ENCODE data around the gene MEIOSIN.
"Not testable (repeated sequence)": the region's sequence is repeated elsewhere in the genome, so short reads cannot be mapped to it uniquely, and the experiment has no call there.

The MEIOSIN gene

DNA sequence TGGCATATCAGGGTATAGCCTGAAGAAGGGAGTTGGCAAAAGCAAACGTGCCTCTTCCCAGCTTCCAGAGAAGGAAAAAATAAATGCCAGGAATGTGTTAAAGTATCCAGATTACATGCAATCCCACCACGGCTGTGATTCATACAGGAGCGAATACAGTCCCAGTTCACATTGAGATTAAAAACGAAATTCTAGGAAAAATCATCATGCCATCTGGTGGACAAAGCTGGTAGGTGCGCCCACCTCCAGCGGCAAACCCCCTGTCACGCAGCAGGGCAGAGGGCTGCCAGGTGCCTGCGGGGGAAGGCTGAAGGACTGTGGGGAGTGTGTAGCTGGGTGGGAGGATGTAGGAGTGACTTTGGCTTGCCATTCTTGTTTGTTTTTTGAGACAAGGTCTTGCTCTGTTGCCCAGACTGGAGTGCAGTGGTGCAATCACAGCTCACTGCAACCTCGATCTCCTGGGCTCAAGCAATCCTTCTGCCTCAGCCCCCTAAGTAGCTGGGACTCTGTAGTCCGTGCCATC lies 65.8 kb downstream of the MEIOSIN start:
- Histone ChIP-seq H3K9me3 (ENCODE audit: control insufficient read depth, low read length) (no peaks in the 10 kb centered on the region), H3K4me1 (ENCODE audit: control insufficient read depth, insufficient read depth, low read length) (peaks cover 12% of the 10 kb centered on the region), H3K4me3 (ENCODE audit: low read length) (no peak overlapping the region), H3K36me3 (ENCODE audit: control insufficient read depth, insufficient read depth, low read length, severe bottlenecking) (no peaks in the 10 kb centered on the region), H3K27me3 (replicated peaks; ENCODE audit: control insufficient read depth, insufficient read depth, low read length) (no peaks in the 10 kb centered on the region), H3K9ac (ENCODE audit: low read length) (peak overlapping the region; percentile 1)
- peak; percentile 92 for DNase-seq (ENCODE audit: low read depth)

DNA sequence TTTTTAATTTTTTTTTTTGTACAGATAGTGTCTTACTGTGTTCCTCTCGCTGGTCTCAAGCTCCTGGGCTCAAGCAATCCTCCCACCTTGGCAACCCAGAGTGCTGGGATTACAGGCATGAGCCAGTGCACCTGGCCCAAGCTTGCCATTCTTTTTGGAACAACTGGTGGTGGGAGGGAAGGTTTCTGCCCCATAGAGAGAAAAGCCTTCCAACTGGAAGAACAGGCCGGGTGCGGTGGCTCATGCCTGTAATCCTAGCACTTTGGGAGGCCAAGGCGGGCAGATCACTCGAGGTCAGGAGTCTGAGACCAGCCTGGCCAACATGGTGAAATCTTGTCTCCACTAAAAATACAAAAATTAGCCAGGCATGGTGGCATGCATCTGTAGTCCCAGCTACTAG lies 66.3 kb downstream of the MEIOSIN start:
- Histone ChIP-seq H3K4me1 (ENCODE audit: control insufficient read depth, insufficient read depth, low read length) (peaks cover 12% of the 10 kb centered on the region), H3K9ac (ENCODE audit: low read length) (peak overlapping the region; percentile 1)
- H3K4me3 ChIP-seq (ENCODE audit: low read length); H3K36me3 ChIP-seq (ENCODE audit: control insufficient read depth, insufficient read depth, low read length, severe bottlenecking); H3K9me3 ChIP-seq (ENCODE audit: control insufficient read depth, low read length); DNase-seq (ENCODE audit: low read depth); H3K27me3 ChIP-seq (replicated peaks; ENCODE audit: control insufficient read depth, insufficient read depth, low read length): not testable (repeated sequence)

DNA sequence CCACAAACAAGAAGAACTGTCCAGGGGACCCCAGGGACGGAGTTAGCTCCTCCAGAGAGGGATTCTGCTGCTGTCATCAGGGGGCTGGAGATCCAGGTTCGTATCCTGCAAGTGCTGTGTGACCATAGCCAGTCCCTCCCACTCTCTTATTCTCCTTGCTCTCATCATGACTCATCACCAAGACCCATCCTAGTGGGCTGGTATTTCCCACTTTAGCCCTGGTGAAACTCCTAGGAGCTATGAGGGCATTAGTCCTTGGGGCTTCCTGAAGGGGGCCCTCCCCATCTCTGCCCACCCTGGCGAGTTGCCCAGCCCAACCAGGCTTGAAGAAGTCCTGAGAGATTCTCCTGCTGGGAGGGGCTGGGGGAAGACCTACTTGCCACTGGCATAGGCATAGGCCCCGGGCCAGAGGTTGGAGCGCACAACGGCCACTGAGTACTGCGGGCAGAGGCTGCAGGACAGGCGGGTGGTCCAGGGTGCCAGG lies 66.9 kb downstream of the MEIOSIN start:
- Histone ChIP-seq H3K4me1 (ENCODE audit: control insufficient read depth, insufficient read depth, low read length) (peaks cover 12% of the 10 kb centered on the region), H3K4me3 (ENCODE audit: low read length) (no peak overlapping the region), H3K27me3 (replicated peaks; ENCODE audit: control insufficient read depth, insufficient read depth, low read length) (no peaks in the 10 kb centered on the region), H3K9ac (ENCODE audit: low read length) (no peak overlapping the region), H3K36me3 (ENCODE audit: control insufficient read depth, insufficient read depth, low read length, severe bottlenecking) (no peaks in the 10 kb centered on the region), H3K9me3 (ENCODE audit: control insufficient read depth, low read length) (no peaks in the 10 kb centered on the region)
- DNase-seq (ENCODE audit: low read depth), result peak; percentile 42

DNA sequence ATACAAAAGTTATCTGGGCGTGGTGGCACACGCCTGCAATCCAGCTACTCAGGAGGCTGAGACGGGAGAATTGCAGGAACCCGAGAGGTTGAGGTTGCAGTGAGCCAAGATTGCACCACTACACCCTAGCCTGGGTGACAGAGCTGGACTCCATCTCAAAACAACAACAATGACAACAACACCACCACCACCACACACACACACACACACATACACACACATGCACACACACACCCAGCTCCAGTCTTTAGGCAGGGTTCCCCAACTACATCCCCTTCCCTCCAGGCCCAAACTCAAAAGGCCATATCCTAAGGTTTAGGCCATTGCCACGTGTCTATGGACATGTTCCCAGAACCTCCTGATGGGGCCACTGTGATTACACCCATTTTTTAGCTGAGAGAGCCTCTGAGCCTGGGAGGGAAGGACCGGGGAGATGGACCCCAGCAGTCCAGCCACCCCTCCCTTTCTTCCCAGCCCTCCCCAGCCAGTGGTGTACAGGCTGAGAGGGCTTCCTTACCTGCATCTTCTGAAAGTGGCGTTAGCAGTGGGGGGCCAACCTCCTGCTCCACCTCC lies 68.5 kb downstream of the MEIOSIN start:
- H3K4me1 ChIP-seq (ENCODE audit: control insufficient read depth, insufficient read depth, low read length), result peaks cover 17% of the 10 kb centered on the region
- no peak for DNase-seq (ENCODE audit: low read depth)
- H3K27me3 ChIP-seq (replicated peaks; ENCODE audit: control insufficient read depth, insufficient read depth, low read length), result no peaks in the 10 kb centered on the region
- H3K9me3 ChIP-seq (ENCODE audit: control insufficient read depth, low read length), result peaks cover 2% of the 10 kb centered on the region
- H3K36me3 ChIP-seq (ENCODE audit: control insufficient read depth, insufficient read depth, low read length, severe bottlenecking), result no peaks in the 10 kb centered on the region
- H3K4me3 ChIP-seq (ENCODE audit: low read length), result no peak overlapping the region
- no peak overlapping the region for H3K9ac ChIP-seq (ENCODE audit: low read length)

DNA sequence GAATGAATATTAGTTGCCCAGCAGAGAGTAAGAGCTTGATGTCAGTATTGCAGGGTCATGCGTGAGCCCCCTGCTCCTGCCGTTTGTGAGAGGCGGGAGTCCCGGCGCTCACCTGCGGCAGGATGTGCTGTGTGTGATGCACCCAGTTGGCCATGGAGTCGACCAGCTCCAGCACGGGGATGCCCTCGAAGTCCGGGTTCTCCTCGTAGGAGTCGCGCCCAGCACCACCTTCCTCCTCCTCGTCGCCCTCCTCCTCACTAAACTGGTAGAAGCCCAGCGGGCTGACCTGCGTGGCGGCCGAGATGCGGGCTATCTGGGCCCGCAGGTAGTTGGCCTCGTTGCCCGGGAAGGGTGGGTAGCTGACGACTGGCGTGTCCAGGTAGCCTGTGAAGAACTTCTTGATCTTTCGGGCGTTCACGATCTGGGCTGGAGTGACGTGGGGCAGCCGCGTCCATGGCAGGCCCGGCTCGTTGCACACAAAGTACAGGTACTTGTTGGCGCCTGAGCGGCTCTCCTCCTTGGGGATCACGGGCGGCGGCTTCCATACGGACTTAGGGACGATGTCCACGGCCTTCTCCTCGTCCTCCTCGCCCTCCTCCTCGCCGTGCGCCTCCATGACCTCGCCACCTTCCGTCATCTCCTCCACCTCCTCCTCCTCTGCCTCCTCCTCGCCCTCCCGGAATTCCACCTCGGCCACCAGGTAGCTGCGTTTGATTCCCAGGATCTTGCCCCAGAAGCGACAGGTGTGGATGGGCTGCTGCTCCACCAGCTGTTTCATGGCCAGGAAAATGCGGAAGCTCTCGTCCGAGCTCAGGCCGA lies 71.1 kb downstream of the MEIOSIN start:
- peaks cover 16% of the 10 kb centered on the region for H3K4me1 ChIP-seq (ENCODE audit: control insufficient read depth, insufficient read depth, low read length)
- H3K4me3 ChIP-seq (ENCODE audit: low read length), result no peak overlapping the region
- DNase-seq (ENCODE audit: low read depth), result no peak
- H3K9me3 ChIP-seq (ENCODE audit: control insufficient read depth, low read length), result peaks cover 2% of the 10 kb centered on the region
- H3K36me3 ChIP-seq (ENCODE audit: control insufficient read depth, insufficient read depth, low read length, severe bottlenecking), result no peaks in the 10 kb centered on the region
- no peaks in the 10 kb centered on the region for H3K27me3 ChIP-seq (replicated peaks; ENCODE audit: control insufficient read depth, insufficient read depth, low read length)
- H3K9ac ChIP-seq (ENCODE audit: low read length), result no peak overlapping the region

DNA sequence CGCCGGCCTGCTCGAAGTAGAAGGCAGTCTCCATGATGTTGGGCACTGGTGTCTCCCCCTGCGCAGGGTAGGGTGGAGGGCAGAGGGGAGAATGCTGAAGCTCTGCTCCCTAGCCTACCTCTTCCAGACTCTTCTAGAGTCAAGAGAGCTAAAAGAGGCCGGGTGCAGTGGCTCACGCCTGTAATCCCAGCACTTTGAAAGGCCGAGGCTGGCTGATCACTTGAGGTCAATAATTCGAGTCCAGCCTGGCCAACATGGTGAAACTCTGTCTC lies 71.7 kb downstream of the MEIOSIN start:
- Histone ChIP-seq H3K4me1 (ENCODE audit: control insufficient read depth, insufficient read depth, low read length) (peaks cover 18% of the 10 kb centered on the region), H3K9ac (ENCODE audit: low read length) (no peak overlapping the region), H3K9me3 (ENCODE audit: control insufficient read depth, low read length) (peaks cover 2% of the 10 kb centered on the region), H3K4me3 (ENCODE audit: low read length) (no peak overlapping the region), H3K27me3 (replicated peaks; ENCODE audit: control insufficient read depth, insufficient read depth, low read length) (no peaks in the 10 kb centered on the region), H3K36me3 (ENCODE audit: control insufficient read depth, insufficient read depth, low read length, severe bottlenecking) (no peaks in the 10 kb centered on the region)
- no peak for DNase-seq (ENCODE audit: low read depth)

DNA sequence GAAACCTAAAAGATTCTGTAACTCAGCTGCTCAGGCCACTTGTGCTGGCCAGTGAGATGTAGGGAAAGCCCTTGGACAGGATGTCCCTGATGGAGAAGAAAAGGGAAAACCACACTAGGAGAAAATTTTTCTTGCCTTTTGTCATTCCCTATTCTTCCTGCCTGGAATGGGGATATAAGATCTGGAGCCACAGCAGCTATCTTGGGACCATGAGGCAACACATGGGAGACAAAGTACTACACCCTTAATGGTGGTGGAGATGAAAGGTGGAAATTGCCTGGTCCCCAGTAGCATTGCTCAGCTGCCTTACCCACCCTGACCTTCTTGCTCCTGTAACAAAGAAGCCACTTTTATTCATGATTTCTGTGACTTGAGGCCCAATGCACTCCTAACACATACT lies 72.5 kb downstream of the MEIOSIN start:
- no peak overlapping the region for H3K4me3 ChIP-seq (ENCODE audit: low read length)
- H3K36me3 ChIP-seq (ENCODE audit: control insufficient read depth, insufficient read depth, low read length, severe bottlenecking), result no peaks in the 10 kb centered on the region
- no peaks in the 10 kb centered on the region for H3K27me3 ChIP-seq (replicated peaks; ENCODE audit: control insufficient read depth, insufficient read depth, low read length)
- peaks cover 20% of the 10 kb centered on the region for H3K4me1 ChIP-seq (ENCODE audit: control insufficient read depth, insufficient read depth, low read length)
- no peak overlapping the region for H3K9ac ChIP-seq (ENCODE audit: low read length)
- H3K9me3 ChIP-seq (ENCODE audit: control insufficient read depth, low read length), result peaks cover 2% of the 10 kb centered on the region
- DNase-seq (ENCODE audit: low read depth), result no peak

DNA sequence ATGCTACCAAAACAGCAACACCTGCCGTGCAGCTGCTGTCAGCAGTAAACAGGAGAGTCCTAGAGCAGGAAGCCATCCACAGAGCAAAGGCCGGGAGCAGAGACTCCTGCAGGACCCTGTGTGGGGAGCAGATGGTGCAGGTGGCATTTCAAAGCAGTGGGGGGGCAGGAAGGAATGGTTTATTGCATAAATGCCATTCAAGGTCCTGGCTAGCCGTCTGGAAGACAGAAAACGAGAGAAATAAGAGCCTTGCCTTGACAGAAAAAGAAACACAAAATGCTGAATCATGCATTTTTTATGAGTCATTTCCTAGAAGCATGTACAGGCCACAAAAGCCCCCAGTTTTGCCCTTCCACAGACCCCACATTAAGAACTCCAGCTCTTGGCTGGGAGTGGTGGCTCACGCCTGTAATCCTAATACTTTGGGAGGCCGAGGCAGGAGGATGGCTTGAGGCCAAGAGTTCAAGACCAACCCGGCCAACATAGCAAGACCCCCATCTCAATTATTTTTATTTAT lies 76.5 kb downstream of the MEIOSIN start:
- DNase-seq (ENCODE audit: low read depth), result peak; percentile 71
- H3K9ac ChIP-seq (ENCODE audit: low read length), result peak overlapping the region; percentile 51
- H3K27me3 ChIP-seq (replicated peaks; ENCODE audit: control insufficient read depth, insufficient read depth, low read length), result no peaks in the 10 kb centered on the region
- H3K4me1 ChIP-seq (ENCODE audit: control insufficient read depth, insufficient read depth, low read length), result peaks cover 29% of the 10 kb centered on the region
- no peak overlapping the region for H3K4me3 ChIP-seq (ENCODE audit: low read length)
- peaks cover 2% of the 10 kb centered on the region for H3K9me3 ChIP-seq (ENCODE audit: control insufficient read depth, low read length)
- no peaks in the 10 kb centered on the region for H3K36me3 ChIP-seq (ENCODE audit: control insufficient read depth, insufficient read depth, low read length, severe bottlenecking)

DNA sequence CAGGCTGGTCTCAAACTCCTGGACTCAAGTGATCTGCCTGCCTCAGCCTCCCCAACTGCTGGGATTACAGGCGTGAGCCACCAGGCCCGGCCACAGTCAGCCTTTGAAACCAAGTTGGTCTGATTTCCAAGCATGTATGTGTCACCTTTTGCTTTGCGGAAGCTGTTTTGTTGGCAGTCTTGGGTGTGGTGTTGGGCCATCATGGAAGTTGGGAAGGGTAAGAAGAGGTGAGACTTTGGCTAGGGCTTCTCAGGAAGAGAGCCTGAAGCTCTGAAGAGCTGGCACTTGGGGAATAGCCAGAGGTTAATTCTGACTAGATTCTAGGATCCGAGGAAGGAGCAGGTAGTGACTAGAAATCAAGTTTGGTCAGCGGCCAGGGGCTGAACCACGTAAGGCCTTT lies 79.1 kb downstream of the MEIOSIN start:
- no peaks in the 10 kb centered on the region for H3K9me3 ChIP-seq (ENCODE audit: control insufficient read depth, low read length)
- H3K36me3 ChIP-seq (ENCODE audit: control insufficient read depth, insufficient read depth, low read length, severe bottlenecking), result no peaks in the 10 kb centered on the region
- no peaks in the 10 kb centered on the region for H3K27me3 ChIP-seq (replicated peaks; ENCODE audit: control insufficient read depth, insufficient read depth, low read length)
- peaks cover 24% of the 10 kb centered on the region for H3K4me1 ChIP-seq (ENCODE audit: control insufficient read depth, insufficient read depth, low read length)
- no peak overlapping the region for H3K9ac ChIP-seq (ENCODE audit: low read length)
- DNase-seq (ENCODE audit: low read depth), result no peak
- no peak overlapping the region for H3K4me3 ChIP-seq (ENCODE audit: low read length)

Data from adipocyte (in vitro differentiated cells).